ENCODE data around the gene GID8.

GRCh38 chr20:62895539-62895938 lies 42.4 kb upstream of the GID8 start:
- TF ChIP-seq CTCF (IDR thresholded peaks at IDR 0.05) (no peak), POLR2AphosphoS5 (IDR thresholded peaks at IDR 0.05) (no peak)
